Kidney (tissue), 14 donors: Measurements from ENCODE around the gene SATB1. TPM values are rescaled to one million over a fixed set of nuclear protein-coding genes. Genes with fewer than 3 reads are reported as not detected.
A peak's percentile ranks its signal among the peaks of the same experiment; 100 is the strongest.

Experiments used
- DNase-seq, 5 donors: peaks; one replicate each; pipeline ENCODE4 v3.0.0-alpha.2; 2013 to 2020
- FAIRE-seq: peaks from 2 replicates; lab custom pipeline; 2012; peaks lifted over from hg19 to GRCh38; lab: Jason Lieb, UNC
- H3K27ac ChIP-seq, 2 donors: one replicate each; pipeline ENCODE4 v1.7.0; 2013; ENCODE audit warnings: low read depth in 2 of 2, low read length in 2 of 2, inconsistent platforms in 1 of 2
- H3K27me3 ChIP-seq: one replicate; pipeline ENCODE4 v1.7.1; 2013; ENCODE audit warnings: low read length, inconsistent platforms; ENCODE audit not compliant: control insufficient read depth, insufficient read depth
- H3K36me3 ChIP-seq, 3 donors: one replicate each; pipeline versions ENCODE4 v1.7.0 to v1.7.1; 2013; ENCODE audit warnings: low read length in 3 of 3, control low read depth in 1 of 3, inconsistent platforms in 1 of 3; ENCODE audit not compliant: insufficient read depth in 3 of 3, control insufficient read depth in 2 of 3
- H3K4me1 ChIP-seq, 3 donors: one replicate each; pipeline versions ENCODE4 v1.7.0 to v1.7.1; 2013; ENCODE audit warnings: low read length in 3 of 3, inconsistent platforms in 1 of 3, low read depth in 1 of 3; ENCODE audit not compliant: control insufficient read depth in 2 of 3, insufficient read depth in 2 of 3
- H3K4me3 ChIP-seq, 3 donors: one replicate each; pipeline versions ENCODE4 v1.7.0 to v1.8.1; 2013; ENCODE audit warnings: low read length in 3 of 3, control low read depth in 1 of 3, inconsistent platforms in 1 of 3
- H3K9ac ChIP-seq, 3 donors: one replicate each; pipeline versions ENCODE4 v1.7.0 to v1.7.1; 2013; ENCODE audit warnings: low read length in 3 of 3, control low read depth in 1 of 3, inconsistent platforms in 1 of 3
- H3K9me3 ChIP-seq, 3 donors: one replicate each; pipeline versions ENCODE4 v1.7.0 to v1.7.1; 2013; ENCODE audit warnings: low read length in 3 of 3, control low read depth in 1 of 3, inconsistent platforms in 1 of 3; ENCODE audit not compliant: control insufficient read depth in 2 of 3, insufficient read depth in 1 of 3
- CTCF ChIP-seq: IDR thresholded peaks from 3 replicates; pipeline ENCODE4 v1.5.1; 2012; ENCODE audit warnings: mild to moderate bottlenecking, moderate library complexity, borderline replicate concordance; ENCODE audit not compliant: insufficient read depth; ENCODE audit errors: extremely low read depth
- intact Hi-C: fragments of 100-400 bp; cut with DNase I; formaldehyde crosslinking; loops from one replicate; pipeline ENCODE4 v1.11.1; 2022
- polyA plus RNA-seq: library from polyadenylated mRNA; stranded (reverse); fragments of 350-450 nt; fragmentation: Illumina TruSeq; extraction: RNeasy Lipid Tissue Mini Kit (QIAGEN cat#74804); gene quantifications from one replicate; pipeline ENCODE4 v1.2.3, GENCODE V29; 2014; ENCODE audit warnings: low read depth, low replicate concordance; ENCODE audit not compliant: insufficient read depth
- total RNA-seq: library from RNA; stranded (reverse); fragmentation: NEBNext Ultra II Directional; extraction: Animal tissue kit (Norgen Biotek cat#: 25700); gene quantifications from one replicate; pipeline ENCODE4 v1.2.1, GENCODE V29; 2021
- donor health status: control.
- donor health status: control.
- donor health status: control.
- donor health status: control.
- donor health status: control.
- donor health status: DM: yes; HTN: yes; CAD: no.
- donor health status: Normal renal cell carcinoma (clear cell type).

SATB1 gene
- total and polyA plus RNA-seq, 2 donors from 2014 or later: 6.2 to 22.2 TPM

- Histone ChIP-seq H3K4me3 (peak overlapping the region in 1 of 3 donors; percentile 56), H3K27ac (no peak overlapping the region), H3K9me3 (no peaks in the 10 kb centered on the region), H3K27me3 (peaks cover 10% of the 10 kb centered on the region), H3K9ac (peak overlapping the region in 1 of 3 donors; percentile 43), H3K36me3 (no peaks in the 10 kb centered on the region), H3K4me1 (peaks cover 0 to 16% (median 13%) of the 10 kb centered on the region in 3 donors)
- DNase-seq: peak in 2 of 5 donors; percentile 25 to 41
- no peak for FAIRE-seq
- intact Hi-C loops: no loop called here
- TF ChIP-seq CTCF: no peak
Observed at GRCh38 chr3:18446149-18446825, 21.1 kb upstream of the SATB1 start.

GRCh38 chr3:18445401-18446148 is 20.4 kb upstream of the SATB1 start:
- no peaks in the 10 kb centered on the region for H3K9me3 ChIP-seq
- H3K4me1 ChIP-seq: peaks cover 0 to 16% (median 13%) of the 10 kb centered on the region in 3 donors
- DNase-seq: peak in 4 of 5 donors; percentile 17 to 79 (median 33)
- H3K27ac ChIP-seq: no peak overlapping the region
- intact Hi-C loops: no loop called here
- no peak for FAIRE-seq
- peak overlapping the region in 1 of 3 donors; percentile 43 for H3K9ac ChIP-seq
- peaks cover 13% of the 10 kb centered on the region for H3K27me3 ChIP-seq
- TF ChIP-seq CTCF: peak; percentile 8
- no peaks in the 10 kb centered on the region for H3K36me3 ChIP-seq
- peak overlapping the region in 1 of 3 donors; percentile 56 for H3K4me3 ChIP-seq

- H3K4me3 ChIP-seq: peak overlapping the region; percentile 47 to 70 (median 67)
- peaks cover 0 to 16% (median 13%) of the 10 kb centered on the region in 3 donors for H3K4me1 ChIP-seq
- no peak overlapping the region for H3K27ac ChIP-seq
- intact Hi-C loops: no loop called here
- peak overlapping the region; percentile 6 to 57 (median 29) for H3K9ac ChIP-seq
- DNase-seq: peak; percentile 73 to 90 (median 81)
- H3K9me3 ChIP-seq: no peaks in the 10 kb centered on the region
- no peaks in the 10 kb centered on the region for H3K36me3 ChIP-seq
- H3K27me3 ChIP-seq: peaks cover 16% of the 10 kb centered on the region
- FAIRE-seq: no peak
- TF ChIP-seq CTCF: peak; percentile 50
Observed at GRCh38 chr3:18444595-18445400, 19.7 kb upstream of the SATB1 start.
